Liver (tissue), 9 donors: ENCODE data around the gene ECPAS. TPM values are rescaled to one million over a fixed set of nuclear protein-coding genes. Genes with fewer than 3 reads are reported as not detected.

Experiments
- DNase-seq: peaks from one replicate; pipeline ENCODE4 v3.0.0-alpha.2; 2017; ENCODE audit warnings: low spot score
- H3K27ac ChIP-seq, 2 donors: one replicate each; pipeline ENCODE4 v1.7.0; 2013; ENCODE audit warnings: inconsistent platforms in 2 of 2, low read length in 2 of 2, control low read depth in 1 of 2, low read depth in 1 of 2, mild to moderate bottlenecking in 1 of 2
- H3K27me3 ChIP-seq, 4 donors: one replicate each; pipeline versions ENCODE4 v1.6.1 to v1.7.0; 2013; ENCODE audit warnings: low read length in 3 of 4, inconsistent platforms in 1 of 4, mild to moderate bottlenecking in 1 of 4, moderate library complexity in 1 of 4; ENCODE audit not compliant: control insufficient read depth in 4 of 4, insufficient read depth in 4 of 4
- H3K36me3 ChIP-seq, 4 donors: one replicate each; pipeline versions ENCODE4 v1.6.1 to v1.7.0; 2013; ENCODE audit warnings: low read length in 3 of 4, mild to moderate bottlenecking in 3 of 4, low read depth in 1 of 4, moderate library complexity in 1 of 4; ENCODE audit not compliant: control insufficient read depth in 4 of 4, insufficient read depth in 3 of 4
- H3K4me1 ChIP-seq, 4 donors: one replicate each; pipeline versions ENCODE4 v1.6.1 to v1.7.0; 2013; ENCODE audit warnings: low read length in 3 of 4, mild to moderate bottlenecking in 3 of 4, moderate library complexity in 1 of 4; ENCODE audit not compliant: control insufficient read depth in 4 of 4, insufficient read depth in 4 of 4
- H3K4me3 ChIP-seq, 3 donors: one replicate each; pipeline versions ENCODE4 v1.6.1 to v1.7.0; 2013; ENCODE audit warnings: low read length in 3 of 3, control low read depth in 1 of 3, low read depth in 1 of 3, mild to moderate bottlenecking in 1 of 3
- H3K9ac ChIP-seq, 2 donors: one replicate each; pipeline ENCODE4 v1.7.0; 2013; ENCODE audit warnings: low read length in 2 of 2, mild to moderate bottlenecking in 2 of 2, moderate library complexity in 2 of 2, control low read depth in 1 of 2, low read depth in 1 of 2
- H3K9me3 ChIP-seq, 4 donors: one replicate each; pipeline versions ENCODE4 v1.6.1 to v1.7.0; 2013; ENCODE audit warnings: low read length in 3 of 4; ENCODE audit not compliant: control insufficient read depth in 4 of 4
- ATF3 ChIP-seq: IDR thresholded peaks from 2 replicates; pipeline ENCODE4 v1.6.1; 2016; ENCODE audit warnings: antibody characterized with exemption
- CTCF ChIP-seq: fragments of 150-350 bp; IDR thresholded peaks from 2 replicates; pipeline ENCODE4 v1.5.1; 2017; ENCODE audit warnings: improper control_type of control experiment, low read depth, low read length; ENCODE audit not compliant: missing input control
- EGR1 ChIP-seq, 2 donors: IDR thresholded peaks; 2 replicates each; pipeline ENCODE4 v1.6.1; 2016 to 2018; ENCODE audit warnings: antibody characterized with exemption in 2 of 2, low read depth in 2 of 2
- FOXA1 ChIP-seq: IDR thresholded peaks from 2 replicates; pipeline ENCODE4 v1.6.1; 2016; ENCODE audit warnings: antibody characterized with exemption
- FOXA2 ChIP-seq: IDR thresholded peaks from 2 replicates; pipeline ENCODE4 v1.6.1; 2016; ENCODE audit warnings: antibody characterized with exemption
- GABPA ChIP-seq, 2 donors: IDR thresholded peaks in 1 of 2; conservative IDR thresholded peaks in 1 of 2; 2 replicates each; pipeline ENCODE4 v1.6.1; 2016; ENCODE audit warnings: antibody characterized with exemption in 2 of 2, mild to moderate bottlenecking in 1 of 2, moderate library complexity in 1 of 2
- HNF4A ChIP-seq, 2 donors: conservative IDR thresholded peaks; 2 replicates each; pipeline ENCODE4 v1.6.1; 2016; ENCODE audit warnings: antibody characterized with exemption in 2 of 2, mild to moderate bottlenecking in 2 of 2
- HNF4G ChIP-seq: IDR thresholded peaks from 2 replicates; pipeline ENCODE4 v1.6.1; 2016; ENCODE audit warnings: antibody characterized with exemption
- JUND ChIP-seq, 2 donors: IDR thresholded peaks; 2 replicates each; pipeline ENCODE4 v1.6.1; 2016; ENCODE audit warnings: antibody characterized with exemption in 2 of 2
- MAX ChIP-seq: IDR thresholded peaks from 2 replicates; pipeline ENCODE4 v1.6.1; 2016; ENCODE audit warnings: antibody characterized with exemption
- NR2F2 ChIP-seq: IDR thresholded peaks from 2 replicates; pipeline ENCODE4 v1.6.1; 2016; ENCODE audit warnings: antibody characterized with exemption
- RAD21 ChIP-seq, 2 donors: IDR thresholded peaks; 2 replicates each; pipeline ENCODE4 v1.6.1; 2016; ENCODE audit warnings: antibody characterized with exemption in 2 of 2, mild to moderate bottlenecking in 2 of 2
- REST ChIP-seq: IDR thresholded peaks from 2 replicates; pipeline ENCODE4 v1.6.1; 2016; ENCODE audit warnings: antibody characterized with exemption, mild to moderate bottlenecking
- RXRA ChIP-seq, 2 donors: IDR thresholded peaks; 2 replicates each; pipeline ENCODE4 v1.6.1; 2017 to 2018; ENCODE audit warnings: antibody characterized with exemption in 2 of 2, mild to moderate bottlenecking in 1 of 2
- SP1 ChIP-seq: IDR thresholded peaks from 2 replicates; pipeline ENCODE4 v1.6.1; 2018; ENCODE audit warnings: antibody characterized with exemption, mild to moderate bottlenecking
- TAF1 ChIP-seq: conservative IDR thresholded peaks from 2 replicates; pipeline ENCODE4 v1.6.1; 2016; ENCODE audit warnings: antibody characterized with exemption, mild to moderate bottlenecking
- YY1 ChIP-seq: IDR thresholded peaks from 2 replicates; pipeline ENCODE4 v1.6.1; 2016; ENCODE audit warnings: antibody characterized with exemption, mild to moderate bottlenecking
- ZBTB33 ChIP-seq: IDR thresholded peaks from 2 replicates; pipeline ENCODE4 v1.6.1; 2016; ENCODE audit warnings: antibody characterized with exemption
- WGBS: extraction: QIAGEN DNeasy Blood & Tissue Kit; methylation state at CpG from one replicate; pipeline ENCODE4 v1.1.7; 2013; 5-methylcytosine and 5-hydroxymethylcytosine counted together
- polyA plus RNA-seq, 2 donors: library from polyadenylated mRNA; stranded (reverse) in 1 of 2; unstranded in 1 of 2; fragments of 200-250 nt in 1 of 2; fragments of >200 nt in 1 of 2; fragmentation: Nextera tagmentation in 1 of 2; extraction: Ambion mirVana in 1 of 2; gene quantifications; one replicate each; pipeline versions ENCODE4 v1.2.1 to v1.2.3, GENCODE V29; 2013 to 2015
- total RNA-seq, 2 donors: library from RNA; depleted of rRNA; stranded (reverse); fragments of >200 nt; gene quantifications; one replicate each; pipeline ENCODE4 v1.2.3, GENCODE V29; 2014
- donor health status: healthy.
- donor health status: healthy.
- donor health status: healthy.
- donor health status: healthy.
- donor health status: healthy.

The ECPAS gene
- total and polyA plus RNA-seq, 4 donors = 14.7 to 60.8 (median 26.3) TPM

GRCh38 chr9:111527347-111527746 is 43.2 kb upstream of the ECPAS start:
- Histone ChIP-seq H3K27ac (no peak overlapping the region), H3K27me3 (no peaks in the 10 kb centered on the region), H3K9me3 (peaks cover 0 to 16% (median 5%) of the 10 kb centered on the region in 4 donors), H3K4me1 (peaks cover 3 to 14% (median 9%) of the 10 kb centered on the region in 4 donors), H3K9ac (no peak overlapping the region), H3K36me3 (no peaks in the 10 kb centered on the region), H3K4me3 (no peak overlapping the region)
- TF ChIP-seq JUND (IDR thresholded peaks at IDR 0.05) (no peak), RXRA (IDR thresholded peaks at IDR 0.05) (no peak), YY1 (no peak), FOXA1 (no peak), NR2F2 (no peak), EGR1 (IDR thresholded peaks at IDR 0.05; ENCODE audit: low read depth in 2 of 2) (no peak), FOXA2 (no peak), HNF4G (no peak), TAF1 (no peak), ATF3 (no peak), MAX (no peak), SP1 (no peak), REST (no peak), ZBTB33 (no peak), CTCF (no peak), GABPA (IDR thresholded peaks at IDR 0.05 in 1 of 2, conservative IDR thresholded peaks at IDR 0.05 in 1 of 2) (no peak), HNF4A (conservative IDR thresholded peaks at IDR 0.05) (no peak), RAD21 (IDR thresholded peaks at IDR 0.05) (no peak)
- DNase-seq = no peak
- WGBS = 97% methylated on average over 2 of the region's 2 CpGs
